ENCODE results near the gene EXD3. TPM values are rescaled to one million over a fixed set of nuclear protein-coding genes. Genes with fewer than 3 reads are reported as not detected.
A peak's percentile ranks its signal among the peaks of the same experiment; 100 is the strongest.

Gene EXD3
- total and polyA plus RNA-seq, 5 donors from 2014 or later = 4.7 to 27.3 (median 5.8) TPM

DNA sequence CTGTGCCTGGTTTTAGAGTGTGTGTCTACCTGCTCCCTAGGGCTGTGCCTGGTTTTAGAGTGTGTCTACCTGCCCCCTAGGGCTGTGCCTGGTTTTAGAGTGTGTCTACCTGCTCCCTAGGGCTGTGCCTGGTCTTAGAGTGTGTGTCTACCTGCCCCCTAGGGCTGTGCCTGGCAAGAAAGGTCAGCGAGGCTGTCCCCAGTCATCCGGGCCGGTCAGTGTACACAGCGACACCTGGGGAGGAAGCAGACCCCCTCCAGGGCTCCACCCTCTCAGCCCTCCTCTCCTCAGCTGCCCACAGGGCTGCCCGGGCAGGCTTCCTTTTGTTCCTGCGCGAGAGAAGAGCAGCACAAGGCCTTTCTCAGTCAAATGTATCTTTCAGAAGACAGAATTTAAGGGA, 125.0 kb downstream of the EXD3 start:
- Histone ChIP-seq H3K4me1 (ENCODE audit: control insufficient read depth, insufficient read depth, low read length, poor library complexity, severe bottlenecking) (peaks cover 25% of the 10 kb centered on the region), H3K9me3 (ENCODE audit: control insufficient read depth in 2 of 2, low read length in 2 of 2) (peaks cover 0 to 5% of the 10 kb centered on the region in 2 experiments), H3K4me3 (ENCODE audit: low read depth, low read length) (no peak overlapping the region), H3K36me3 (ENCODE audit: control insufficient read depth, insufficient read depth, low read length) (no peaks in the 10 kb centered on the region), H3K27ac (ENCODE audit: insufficient read depth, low read length, poor library complexity, severe bottlenecking) (no peak overlapping the region), H3K27me3 (ENCODE audit: control insufficient read depth, insufficient read depth, low read length) (peaks cover 10% of the 10 kb centered on the region)
- H3K36me3 Mint-ChIP-seq = no peaks in the 10 kb centered on the region
- peaks cover 0 to 18% (median 5%) of the 10 kb centered on the region in 4 donors for H3K4me1 Mint-ChIP-seq
- H3K27me3 Mint-ChIP-seq = peaks cover 36% of the 10 kb centered on the region
- H3K9me3 Mint-ChIP-seq = peaks cover 0 to 1% (median 0%) of the 10 kb centered on the region in 7 donors
- peak overlapping the region in 1 of 4 donors; percentile 15 for H3K4me3 Mint-ChIP-seq
- no peak for ATAC-seq (ENCODE audit: low read depth in 2 of 2)
- no peak overlapping the region for H3K27ac Mint-ChIP-seq
- no peak for DNase-seq

GRCh38 chr9:137296670-137297664, 126.0 kb downstream of the EXD3 start:
- H3K36me3 Mint-ChIP-seq = no peaks in the 10 kb centered on the region
- no peak overlapping the region for H3K4me3 ChIP-seq (ENCODE audit: low read depth, low read length)
- peak overlapping the region in 2 of 3 donors; percentile 83 to 90 for H3K27ac Mint-ChIP-seq
- peak overlapping the region; percentile 59 to 94 (median 75) for H3K4me3 Mint-ChIP-seq
- H3K27ac ChIP-seq (ENCODE audit: insufficient read depth, low read length, poor library complexity, severe bottlenecking) = no peak overlapping the region
- peaks cover 0 to 18% (median 5%) of the 10 kb centered on the region in 4 donors for H3K4me1 Mint-ChIP-seq
- H3K36me3 ChIP-seq (ENCODE audit: control insufficient read depth, insufficient read depth, low read length) = no peaks in the 10 kb centered on the region
- peaks cover 36% of the 10 kb centered on the region for H3K27me3 Mint-ChIP-seq
- peaks cover 0 to 5% of the 10 kb centered on the region in 2 experiments for H3K9me3 ChIP-seq (ENCODE audit: control insufficient read depth in 2 of 2, low read length in 2 of 2)
- H3K9me3 Mint-ChIP-seq = peaks cover 0 to 1% (median 0%) of the 10 kb centered on the region in 7 donors
- ATAC-seq (ENCODE audit: low read depth in 2 of 2) (no peak), DNase-seq (no peak)
- H3K4me1 ChIP-seq (ENCODE audit: control insufficient read depth, insufficient read depth, low read length, poor library complexity, severe bottlenecking) = peaks cover 20% of the 10 kb centered on the region
- peaks cover 10% of the 10 kb centered on the region for H3K27me3 ChIP-seq (ENCODE audit: control insufficient read depth, insufficient read depth, low read length)

DNA sequence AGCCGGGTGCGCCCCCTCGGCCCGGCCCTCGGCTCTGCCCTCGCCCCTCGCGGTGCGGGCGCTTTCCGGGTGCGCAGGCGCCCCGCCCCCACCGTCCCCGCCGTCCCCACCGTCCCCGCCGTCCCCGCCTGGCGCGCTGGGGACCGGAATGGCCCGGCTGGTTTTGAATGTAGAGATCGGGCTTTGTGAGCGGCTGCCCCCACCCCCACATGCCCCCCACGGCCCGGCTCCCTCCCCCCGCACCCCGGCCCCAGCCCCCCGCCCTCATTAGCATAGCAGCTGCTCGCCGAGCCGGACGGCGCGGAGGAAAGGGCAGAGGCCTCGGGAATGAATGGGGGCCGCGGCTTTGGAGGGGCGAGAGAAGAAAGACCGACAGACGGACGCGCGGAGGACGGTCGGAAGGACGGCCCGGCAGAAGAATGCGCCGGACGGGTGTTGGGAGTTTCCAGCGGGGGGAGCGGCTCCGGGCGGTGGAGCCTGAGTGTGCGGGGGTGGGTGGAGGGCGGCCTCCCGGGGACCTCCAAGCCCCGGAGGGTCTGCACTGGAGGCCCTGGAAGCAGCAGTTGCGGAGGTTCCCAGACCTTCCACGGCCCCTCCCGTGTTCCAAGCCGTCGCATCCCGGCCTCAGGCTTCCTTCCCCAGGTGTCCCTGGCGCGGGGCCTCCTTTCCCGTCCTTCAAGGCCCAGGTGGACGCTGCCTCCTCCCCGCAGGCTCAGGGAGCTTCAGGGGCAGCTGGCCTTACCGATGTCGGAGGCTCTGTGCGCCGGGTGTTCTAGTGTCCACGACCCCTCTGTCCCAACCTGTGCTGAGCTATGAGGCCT, 126.9 kb downstream of the EXD3 start:
- peak overlapping the region in 1 of 3 donors; percentile 83 for H3K27ac Mint-ChIP-seq
- H3K27ac ChIP-seq (ENCODE audit: insufficient read depth, low read length, poor library complexity, severe bottlenecking) = no peak overlapping the region
- H3K9me3 Mint-ChIP-seq = peaks cover 0 to 1% (median 0%) of the 10 kb centered on the region in 7 donors
- no peaks in the 10 kb centered on the region for H3K36me3 Mint-ChIP-seq
- H3K9me3 ChIP-seq (ENCODE audit: control insufficient read depth in 2 of 2, low read length in 2 of 2) = peaks cover 0 to 5% of the 10 kb centered on the region in 2 experiments
- DNase-seq = no peak
- peaks cover 0 to 18% (median 5%) of the 10 kb centered on the region in 4 donors for H3K4me1 Mint-ChIP-seq
- H3K27me3 ChIP-seq (ENCODE audit: control insufficient read depth, insufficient read depth, low read length) = peaks cover 10% of the 10 kb centered on the region
- no peak overlapping the region for H3K4me3 ChIP-seq (ENCODE audit: low read depth, low read length)
- peaks cover 36% of the 10 kb centered on the region for H3K27me3 Mint-ChIP-seq
- H3K4me1 ChIP-seq (ENCODE audit: control insufficient read depth, insufficient read depth, low read length, poor library complexity, severe bottlenecking) = peaks cover 14% of the 10 kb centered on the region
- peak; percentile 3 to 10 for ATAC-seq (ENCODE audit: low read depth in 2 of 2)
- H3K4me3 Mint-ChIP-seq = peak overlapping the region; percentile 59 to 94 (median 75)
- no peaks in the 10 kb centered on the region for H3K36me3 ChIP-seq (ENCODE audit: control insufficient read depth, insufficient read depth, low read length)

DNA sequence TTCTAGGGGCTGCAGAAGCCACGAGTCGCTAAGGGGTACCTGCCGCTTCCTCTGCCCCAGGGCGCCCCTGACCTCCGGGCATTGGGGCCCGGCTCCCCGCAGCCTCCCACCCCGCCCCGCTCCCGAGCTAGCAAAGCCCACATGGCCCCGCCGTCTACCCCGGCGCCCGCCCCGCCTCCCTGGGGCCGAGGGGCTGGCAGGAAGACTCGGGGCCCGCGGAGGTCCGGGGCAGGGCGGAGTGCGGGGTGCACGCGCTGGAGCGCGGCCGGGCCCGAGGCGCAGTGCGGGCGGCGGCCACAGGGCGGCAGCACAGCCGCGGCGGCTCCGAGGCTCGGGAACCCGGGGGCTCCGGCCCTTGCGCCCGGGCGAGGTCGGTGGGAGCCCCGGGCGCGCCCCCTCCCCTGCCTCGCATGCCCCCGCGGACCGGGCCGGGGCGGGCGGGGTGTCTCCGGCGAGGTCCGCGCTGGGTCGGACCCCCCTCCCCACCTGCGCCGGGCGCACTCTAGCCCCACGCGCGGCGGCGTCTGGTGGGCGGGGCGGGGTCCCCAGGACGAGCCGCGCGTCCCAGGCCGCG, 127.6 kb downstream of the EXD3 start:
- Histone ChIP-seq H3K4me1 (ENCODE audit: control insufficient read depth, insufficient read depth, low read length, poor library complexity, severe bottlenecking) (peaks cover 7% of the 10 kb centered on the region), H3K27me3 (ENCODE audit: control insufficient read depth, insufficient read depth, low read length) (peaks cover 7% of the 10 kb centered on the region), H3K36me3 (ENCODE audit: control insufficient read depth, insufficient read depth, low read length) (no peaks in the 10 kb centered on the region), H3K27ac (ENCODE audit: insufficient read depth, low read length, poor library complexity, severe bottlenecking) (no peak overlapping the region), H3K9me3 (ENCODE audit: control insufficient read depth in 2 of 2, low read length in 2 of 2) (peaks cover 0 to 5% of the 10 kb centered on the region in 2 experiments), H3K4me3 (ENCODE audit: low read depth, low read length) (no peak overlapping the region)
- no peaks in the 10 kb centered on the region for H3K36me3 Mint-ChIP-seq
- H3K4me3 Mint-ChIP-seq = peak overlapping the region in 3 of 4 donors; percentile 6 to 64 (median 60)
- H3K9me3 Mint-ChIP-seq = peaks cover 0 to 1% (median 0%) of the 10 kb centered on the region in 7 donors
- DNase-seq = peak; percentile 36 to 56 (median 39)
- peaks cover 36% of the 10 kb centered on the region for H3K27me3 Mint-ChIP-seq
- H3K4me1 Mint-ChIP-seq = peaks cover 0 to 12% (median 3%) of the 10 kb centered on the region in 4 donors
- peak; percentile 76 to 80 for ATAC-seq (ENCODE audit: low read depth in 2 of 2)
- H3K27ac Mint-ChIP-seq = no peak overlapping the region

GRCh38 chr9:137294681-137295237, 128.2 kb downstream of the EXD3 start:
- Histone ChIP-seq H3K27ac (ENCODE audit: insufficient read depth, low read length, poor library complexity, severe bottlenecking) (no peak overlapping the region), H3K4me1 (ENCODE audit: control insufficient read depth, insufficient read depth, low read length, poor library complexity, severe bottlenecking) (peaks cover 7% of the 10 kb centered on the region), H3K9me3 (ENCODE audit: control insufficient read depth in 2 of 2, low read length in 2 of 2) (peaks cover 0 to 5% of the 10 kb centered on the region in 2 experiments), H3K36me3 (ENCODE audit: control insufficient read depth, insufficient read depth, low read length) (no peaks in the 10 kb centered on the region), H3K4me3 (ENCODE audit: low read depth, low read length) (no peak overlapping the region), H3K27me3 (ENCODE audit: control insufficient read depth, insufficient read depth, low read length) (peaks cover 7% of the 10 kb centered on the region)
- peak in 1 of 3 donors; percentile 43 for DNase-seq
- Mint-ChIP-seq H3K9me3 (peaks cover 0 to 1% (median 0%) of the 10 kb centered on the region in 7 donors), H3K36me3 (no peaks in the 10 kb centered on the region), H3K4me3 (peak overlapping the region in 3 of 4 donors; percentile 6 to 64 (median 60)), H3K4me1 (peaks cover 0 to 9% (median 3%) of the 10 kb centered on the region in 4 donors), H3K27me3 (peaks cover 32% of the 10 kb centered on the region), H3K27ac (peak overlapping the region in 1 of 3 donors; percentile 60)
- no peak for ATAC-seq (ENCODE audit: low read depth in 2 of 2)

DNA sequence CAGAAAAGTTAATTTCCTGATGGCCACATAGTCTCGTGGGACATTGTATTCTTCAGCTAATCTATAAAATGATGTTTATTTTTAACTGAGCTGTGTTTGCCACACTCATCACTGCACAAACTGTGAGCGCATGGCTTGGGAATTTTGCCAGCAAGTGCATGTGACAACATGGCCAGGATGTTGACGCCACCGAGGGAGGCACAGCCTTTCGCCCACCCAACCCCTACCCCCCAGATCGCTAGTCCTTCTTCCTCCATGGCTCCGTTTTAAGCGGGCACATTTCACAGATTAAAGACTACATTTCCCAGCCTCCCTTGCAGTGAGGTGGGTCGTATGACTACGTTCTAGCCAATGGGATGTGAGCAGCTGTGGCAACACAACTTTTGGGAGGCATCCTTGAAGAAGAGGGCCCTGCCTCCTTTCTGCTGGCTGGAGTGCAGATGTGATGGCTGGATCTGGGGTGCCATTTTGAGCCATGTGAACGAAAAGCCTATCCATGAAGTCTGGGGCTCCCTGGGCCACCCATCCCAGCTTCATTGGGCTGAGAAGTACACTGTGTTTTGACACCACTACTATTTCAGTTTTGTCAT, 128.8 kb downstream of the EXD3 start:
- peaks cover 0 to 5% of the 10 kb centered on the region in 2 experiments for H3K9me3 ChIP-seq (ENCODE audit: control insufficient read depth in 2 of 2, low read length in 2 of 2)
- Mint-ChIP-seq H3K36me3 (no peaks in the 10 kb centered on the region), H3K9me3 (peaks cover 0 to 1% (median 0%) of the 10 kb centered on the region in 7 donors), H3K27ac (peak overlapping the region in 1 of 3 donors; percentile 60), H3K4me1 (peaks cover 0 to 9% (median 3%) of the 10 kb centered on the region in 4 donors), H3K4me3 (peak overlapping the region in 3 of 4 donors; percentile 6 to 64 (median 60)), H3K27me3 (peaks cover 30% of the 10 kb centered on the region)
- ATAC-seq (ENCODE audit: low read depth in 2 of 2) = no peak
- peaks cover 7% of the 10 kb centered on the region for H3K27me3 ChIP-seq (ENCODE audit: control insufficient read depth, insufficient read depth, low read length)
- H3K36me3 ChIP-seq (ENCODE audit: control insufficient read depth, insufficient read depth, low read length) = no peaks in the 10 kb centered on the region
- H3K4me3 ChIP-seq (ENCODE audit: low read depth, low read length) = no peak overlapping the region
- DNase-seq = peak in 1 of 3 donors; percentile 59
- H3K4me1 ChIP-seq (ENCODE audit: control insufficient read depth, insufficient read depth, low read length, poor library complexity, severe bottlenecking) = peaks cover 7% of the 10 kb centered on the region
- no peak overlapping the region for H3K27ac ChIP-seq (ENCODE audit: insufficient read depth, low read length, poor library complexity, severe bottlenecking)

Data from CD4-positive, CD25-positive, alpha-beta regulatory T cell (primary cell).